ENCODE data around the gene TTYH2. TPM values are rescaled to one million over a fixed set of nuclear protein-coding genes. Genes with fewer than 3 reads are reported as not detected.

Gene TTYH2
- total and polyA plus RNA-seq, 7 experiments from 2014 or later: 1.9 to 15.8 (median 9.8) TPM

DNA sequence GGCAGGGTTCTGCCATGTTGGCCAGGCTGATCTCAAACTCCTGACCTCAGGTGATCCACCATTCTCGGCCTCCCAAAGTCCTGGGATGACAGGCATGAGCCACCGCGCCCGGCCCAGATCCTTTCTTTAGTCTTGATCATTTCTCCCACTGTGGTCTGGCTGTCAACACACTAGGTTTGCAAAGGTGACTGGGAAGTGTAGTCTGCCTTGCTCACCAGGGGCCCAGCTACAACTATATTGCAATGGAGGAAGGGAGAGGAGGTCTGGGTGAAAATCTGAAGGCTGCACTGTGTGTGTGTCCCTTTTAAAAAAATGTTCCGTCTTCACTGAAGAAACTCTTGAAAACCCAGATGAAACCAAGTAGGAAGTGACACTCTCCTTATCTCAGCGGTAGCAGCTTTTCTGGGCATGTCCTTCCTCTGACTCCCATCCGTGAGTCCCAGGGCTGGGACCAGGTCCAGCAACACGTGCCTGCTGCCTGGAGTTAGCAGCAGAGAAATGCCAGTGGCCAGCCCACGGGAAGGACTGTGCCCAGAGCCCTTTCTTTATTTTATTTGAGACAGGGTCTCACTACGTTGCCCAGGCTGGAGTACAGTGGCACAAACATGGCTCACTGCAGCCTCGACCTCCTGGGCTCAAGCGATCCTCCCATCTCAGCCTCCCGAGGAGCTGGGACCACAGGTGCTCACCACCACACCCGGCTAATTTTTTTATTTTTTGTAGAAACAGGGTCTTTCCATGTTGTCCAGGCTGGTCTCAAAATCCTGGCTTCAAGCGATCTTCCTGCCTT is 94.8 kb downstream of the TTYH2 start:
- Mint-ChIP-seq H3K36me3 (peaks cover 0 to 7% (median 6%) of the 10 kb centered on the region in 5 donors), H3K4me3 (no peak overlapping the region), H3K4me1 (peaks cover 0 to 13% (median 5%) of the 10 kb centered on the region in 7 donors), H3K27me3 (peaks cover 0 to 8% (median 0%) of the 10 kb centered on the region in 5 donors), H3K27ac (no peak overlapping the region), H3K9me3 (peaks cover 0 to 11% (median 5%) of the 10 kb centered on the region in 11 donors)
- no peaks in the 10 kb centered on the region for H3K4me1 ChIP-seq (ENCODE audit: control insufficient read depth in 2 of 2, insufficient read depth in 2 of 2, low read length in 2 of 2)
- H3K27ac ChIP-seq (ENCODE audit: low read depth, low read length): no peak overlapping the region
- intact Hi-C loops (cut with micrococcal nuclease): loop anchor here in 1 of 2 donors (10.0 kb wide), 2 partner anchors 147 to 187 kb away; no protein-coding TSS in a partner anchor
- H3K36me3 ChIP-seq (ENCODE audit: control insufficient read depth in 2 of 3, insufficient read depth in 3 of 3, low read length in 3 of 3): no peaks in the 10 kb centered on the region
- ATAC-seq (no peak), DNase-seq (no peak)
- CTCF ChIA-PET: no interaction called here
- POLR2A ChIA-PET: no interaction called here
- no peak overlapping the region for H3K4me3 ChIP-seq (ENCODE audit: low read length)
- H3K27me3 ChIP-seq (ENCODE audit: control insufficient read depth in 2 of 2, insufficient read depth in 2 of 2, low read length in 2 of 2): no peaks in the 10 kb centered on the region
- peaks cover 0 to 6% (median 0%) of the 10 kb centered on the region in 3 experiments for H3K9me3 ChIP-seq (ENCODE audit: control insufficient read depth in 2 of 3, low read length in 3 of 3)

- peaks cover 0 to 12% (median 5%) of the 10 kb centered on the region in 11 donors for H3K9me3 Mint-ChIP-seq
- H3K9me3 ChIP-seq (ENCODE audit: control insufficient read depth in 2 of 3, low read length in 3 of 3): peaks cover 0 to 6% (median 0%) of the 10 kb centered on the region in 3 experiments
- no peak overlapping the region for H3K4me3 ChIP-seq (ENCODE audit: low read length)
- no peak overlapping the region for H3K4me3 Mint-ChIP-seq
- DNase-seq: no peak
- ChIA-PET CTCF (interaction anchor here (0.6 to 0.7 kb wide), 2 partner anchors 25 to 567 kb away, joined by 6 read pairs; no protein-coding TSS in a partner anchor), POLR2A (interaction anchor here (0.6 kb wide), 1 partner anchor 14 kb away, joined by 4 read pairs; no protein-coding TSS in a partner anchor)
- no peaks in the 10 kb centered on the region for H3K27me3 ChIP-seq (ENCODE audit: control insufficient read depth in 2 of 2, insufficient read depth in 2 of 2, low read length in 2 of 2)
- intact Hi-C loops (cut with micrococcal nuclease): loop anchor here in 1 of 2 donors (10.0 kb wide), 2 partner anchors 145 to 185 kb away; no protein-coding TSS in a partner anchor
- no peaks in the 10 kb centered on the region for H3K36me3 ChIP-seq (ENCODE audit: control insufficient read depth in 2 of 3, insufficient read depth in 3 of 3, low read length in 3 of 3)
- no peak overlapping the region for H3K27ac ChIP-seq (ENCODE audit: low read depth, low read length)
- H3K27me3 Mint-ChIP-seq: peaks cover 0 to 8% (median 0%) of the 10 kb centered on the region in 5 donors
- H3K4me1 ChIP-seq (ENCODE audit: control insufficient read depth in 2 of 2, insufficient read depth in 2 of 2, low read length in 2 of 2): no peaks in the 10 kb centered on the region
- no peak overlapping the region for H3K27ac Mint-ChIP-seq
- peaks cover 0 to 7% (median 6%) of the 10 kb centered on the region in 5 donors for H3K36me3 Mint-ChIP-seq
- ATAC-seq: no peak
- peaks cover 0 to 13% (median 5%) of the 10 kb centered on the region in 7 donors for H3K4me1 Mint-ChIP-seq
Measured at GRCh38 chr17:74309902-74310301, 96.5 kb downstream of the TTYH2 start.

Other genes with a start within 250 kb of the TTYH2 start
- 1,000 to 10,000 TPM; 1,097 to 2,553 (median 2,002) TPM for gene RPL38, start 9.9 kb upstream of the TTYH2 start, total RNA-seq
- 1,000 to 10,000 TPM; 1,479 to 2,523 TPM for gene RPL38, start 9.9 kb upstream of the TTYH2 start, polyA plus RNA-seq
- gene DNAI2, start 60.7 kb downstream of the TTYH2 start, total RNA-seq: 1 to 10 TPM in 2 of 5 experiments, under 1 TPM in 3; 0.74 to 1.8 (median 0.94) TPM
- gene DNAI2, start 60.7 kb downstream of the TTYH2 start, polyA plus RNA-seq: under 1 TPM in 1 of 2 donors, not detected in 1; 0.15 TPM
- 1 to 10 TPM in 1 of 5 experiments, under 1 TPM in 3, not detected in 1; 0.34 to 1.2 (median 0.47) TPM for gene KIF19, start 112.7 kb downstream of the TTYH2 start, total RNA-seq
- not detected for gene KIF19, start 112.7 kb downstream of the TTYH2 start, polyA plus RNA-seq
- not detected for gene BTBD17, start 148.3 kb downstream of the TTYH2 start, total RNA-seq
- not detected for gene BTBD17, start 148.3 kb downstream of the TTYH2 start, polyA plus RNA-seq
- gene GPR142, start 153.9 kb downstream of the TTYH2 start, total RNA-seq: not detected
- not detected for gene GPR142, start 153.9 kb downstream of the TTYH2 start, polyA plus RNA-seq
- gene GPRC5C, start 218.5 kb downstream of the TTYH2 start, total RNA-seq: 1 to 10 TPM in 1 of 5 experiments, under 1 TPM in 2, not detected in 2; 0.13 to 1.9 (median 0.29) TPM
- not detected for gene GPRC5C, start 218.5 kb downstream of the TTYH2 start, polyA plus RNA-seq

Data from naive thymus-derived CD4-positive, alpha-beta T cell (primary cell).